Upper lobe of left lung (tissue), 4 donors: ENCODE results near the gene FBXO9.

Experiments used
- CTCF ChIP-seq, 6 experiments: fragments of 450-650 bp in 4 of 6; fragments of 200-600 bp in 2 of 6; sonication (generic) in 2 of 6; IDR thresholded peaks; one replicate each; pipeline ENCODE4 v1.5.1; 2016 to 2019; ENCODE audit warnings: antibody characterized with exemption in 6 of 6
- EP300 ChIP-seq, 4 donors: sonication (generic); formaldehyde crosslinking; IDR thresholded peaks; one replicate each; pipeline ENCODE4 v1.5.1; 2017; ENCODE audit warnings: antibody characterized with exemption in 4 of 4, control low read depth in 2 of 4
- POLR2A ChIP-seq, 4 donors: fragments of 450-650 bp; IDR thresholded peaks; one replicate each; pipeline ENCODE4 v1.5.1; 2016 to 2017; ENCODE audit warnings: antibody characterized with exemption in 4 of 4, mild to moderate bottlenecking in 2 of 4

DNA sequence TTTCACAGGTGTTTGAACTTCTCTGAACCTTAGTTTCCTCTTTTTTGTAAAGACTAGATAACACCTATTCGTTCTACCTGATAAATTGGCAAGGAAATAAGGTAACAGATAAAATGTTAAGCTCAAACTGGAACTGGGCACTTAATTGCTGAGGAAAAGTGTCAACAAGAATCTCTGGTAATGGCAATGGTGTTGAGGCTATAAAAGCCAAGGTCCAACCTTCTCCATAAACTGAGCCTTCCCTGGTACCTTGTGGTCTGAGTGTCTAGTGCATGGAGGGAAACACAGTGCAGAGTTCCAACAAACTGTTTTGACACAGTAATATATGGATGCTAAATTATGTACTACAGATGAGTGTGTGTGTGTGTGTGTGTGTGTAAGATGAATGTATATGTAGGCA is 36.7 kb upstream of the FBXO9 start:
- TF ChIP-seq CTCF (IDR thresholded peaks at IDR 0.05) (no peak), EP300 (IDR thresholded peaks at IDR 0.05) (no peak), POLR2A (IDR thresholded peaks at IDR 0.05) (no peak)
